HepG2 (cell line): ENCODE measurements around the gene RERE. TPM values are rescaled to one million over a fixed set of nuclear protein-coding genes. Genes with fewer than 3 reads are reported as not detected.

Source experiments
- ATAC-seq: fragments of 200-7000 bp; cut with Tn5 transposase; 3 replicates; pipeline ENCODE4 v1.9.1; 2020; ENCODE audit warnings: mild to moderate bottlenecking, moderate library complexity
- BruUV-seq: library from RNA; stranded (reverse); fragments of 400-500 nt; replicated peaks from 2 replicates; lab custom pipeline; 2021; lab: Mats Ljungman, UMichigan
- CTCF ChIA-PET: fragments of 300-600 bp; formaldehyde crosslinking; extraction: SDS; loops from one replicate; lab custom pipeline; 2021; ENCODE audit warnings: low total read pairs, inconsistent platforms, low intra/inter-chr PET ratio; lab: Yijun Ruan, JAX
- POLR2A ChIA-PET: fragments of 350-600 bp; sonication (Branson Sonifier 250); formaldehyde crosslinking; loops from one replicate; lab custom pipeline; 2020; ENCODE audit warnings: antibody characterized with exemption, inconsistent platforms; lab: Yijun Ruan, JAX
- DNase-seq: peaks from one replicate; pipeline ENCODE4 v3.0.0-alpha.2; 2015; ENCODE audit warnings: low spot score
- FAIRE-seq: peaks from 3 replicates; lab custom pipeline; 2011; peaks lifted over from hg19 to GRCh38; lab: Jason Lieb, UNC
- H2AFZ ChIP-seq: one replicate; pipeline ENCODE4 v1.6.1; 2011; ENCODE audit warnings: low read length, inconsistent platforms
- H3K27ac ChIP-seq: fragments of 300-600 bp; 3 replicates; pipeline ENCODE4 v1.8.0; 2011; ENCODE audit warnings: mixed run types, mild to moderate bottlenecking, mixed read lengths, low read length, inconsistent platforms; ENCODE audit not compliant: insufficient read depth; ENCODE audit errors: extremely low read length
- H3K27me3 ChIP-seq, 2 experiments: fragments of 200-600 bp in 1 of 2; 2 replicates in 1 of 2; 3 replicates in 1 of 2; pipeline versions ENCODE4 v1.6.0 to v1.8.0; 2011; ENCODE audit warnings: low read length in 2 of 2, mild to moderate bottlenecking in 2 of 2, moderate library complexity in 2 of 2, inconsistent platforms in 1 of 2; ENCODE audit not compliant: insufficient read depth in 2 of 2, control insufficient read depth in 1 of 2
- H3K36me3 ChIP-seq, 2 experiments: fragments of 200-600 bp in 1 of 2; replicated peaks in 1 of 2; 2 replicates in 1 of 2; 3 replicates in 1 of 2; pipeline versions ENCODE4 v1.5.1 to v1.8.0; 2011; ENCODE audit warnings: low read length in 2 of 2, inconsistent platforms in 1 of 2; ENCODE audit not compliant: insufficient read depth in 2 of 2, control insufficient read depth in 1 of 2
- H3K4me1 ChIP-seq: 2 replicates; pipeline ENCODE4 v1.5.1; 2012; ENCODE audit warnings: low read length, inconsistent platforms; ENCODE audit not compliant: insufficient read depth
- H3K4me2 ChIP-seq: 2 replicates; pipeline ENCODE4 v1.6.0; 2011; ENCODE audit warnings: low read depth, low read length, inconsistent platforms
- H3K4me3 ChIP-seq, 3 experiments: fragments of 200-600 bp in 1 of 3; sonication (generic), shearing (Covaris generic) in 1 of 3; replicated peaks in 1 of 3; 2 replicates each; pipeline ENCODE4 v1.5.1; 2011 to 2016; ENCODE audit warnings: low read length in 3 of 3, inconsistent platforms in 2 of 3, low read depth in 2 of 3, mild to moderate bottlenecking in 2 of 3, control low read depth in 1 of 3, mixed read lengths in 1 of 3; ENCODE audit not compliant: insufficient read depth in 1 of 3
- H3K79me2 ChIP-seq: one replicate; pipeline ENCODE4 v1.6.1; 2011; ENCODE audit warnings: low read length, inconsistent platforms; ENCODE audit not compliant: insufficient read depth
- H3K9ac ChIP-seq: 2 replicates; pipeline ENCODE4 v1.6.0; 2011; ENCODE audit warnings: mild to moderate bottlenecking, low read depth, low read length, inconsistent platforms; ENCODE audit not compliant: insufficient read depth
- H3K9me3 ChIP-seq: 2 replicates; pipeline ENCODE4 v1.5.1; 2012; ENCODE audit warnings: mild to moderate bottlenecking, low read length
- H4K20me1 ChIP-seq: 2 replicates; pipeline ENCODE4 v1.6.0; 2011; ENCODE audit warnings: inconsistent platforms, mild to moderate bottlenecking, low read length, moderate library complexity; ENCODE audit not compliant: insufficient read depth
- CHCHD3 ChIP-seq: sonication (generic); formaldehyde crosslinking; IDR thresholded peaks from 2 replicates; pipeline ENCODE4 v1.8.0; 2022; ENCODE audit warnings: mild to moderate bottlenecking, missing genetic modification reagents, moderate library complexity
- KDM2A ChIP-seq: sonication (generic); formaldehyde crosslinking; IDR thresholded peaks from 2 replicates; pipeline ENCODE4 v1.4.0; 2020; ENCODE audit warnings: low read depth, missing genetic modification reagents, borderline replicate concordance
- KMT2A ChIP-seq: sonication (generic); formaldehyde crosslinking; IDR thresholded peaks from 2 replicates; pipeline ENCODE4 v1.4.0; 2020; ENCODE audit warnings: missing genetic modification reagents
- MTF1 ChIP-seq: sonication (generic); formaldehyde crosslinking; IDR thresholded peaks from 2 replicates; pipeline ENCODE4 v1.5.0; 2020; ENCODE audit warnings: missing genetic modification reagents
- ZMAT3 ChIP-seq: sonication (generic); formaldehyde crosslinking; conservative IDR thresholded peaks from 2 replicates; pipeline ENCODE4 v1.7.0; 2021; ENCODE audit warnings: missing genetic modification reagents
- ZNF235 ChIP-seq: sonication (generic); formaldehyde crosslinking; IDR thresholded peaks from 2 replicates; pipeline ENCODE4 v1.8.1; 2023; ENCODE audit warnings: mild to moderate bottlenecking, missing genetic modification reagents, borderline replicate concordance
- ZNF546 ChIP-seq: sonication (generic); formaldehyde crosslinking; conservative IDR thresholded peaks from 2 replicates; pipeline ENCODE4 v1.8.1; 2023; ENCODE audit warnings: mild to moderate bottlenecking, missing genetic modification reagents
- ZNF562 ChIP-seq: sonication (generic); formaldehyde crosslinking; IDR thresholded peaks from 2 replicates; pipeline ENCODE4 v1.8.0; 2022; ENCODE audit warnings: missing genetic modification reagents, borderline replicate concordance
- ZNF605 ChIP-seq: sonication (generic); formaldehyde crosslinking; IDR thresholded peaks from 2 replicates; pipeline ENCODE4 v1.8.0; 2022; ENCODE audit warnings: mild to moderate bottlenecking, missing genetic modification reagents
- WGBS: methylation state at CpG from one replicate; pipeline ENCODE4 v1.1.6; 2017; ENCODE audit warnings: low lambda C conversion rate; 5-methylcytosine and 5-hydroxymethylcytosine counted together
- in situ Hi-C: cut with HindIII; loops from 2 replicates; pipeline ENCODE4 v1.10.0; 2017; ENCODE audit warnings: low pct_unique_long_range_greater_than_20kb; ENCODE audit not compliant: extremely low pct_ligation_motif_present
- intact Hi-C: fragments of 100-400 bp; cut with micrococcal nuclease; formaldehyde crosslinking; loops from one replicate; pipeline ENCODE4 v1.10.0; 2022; ENCODE audit not compliant: unreplicated experiment
- polyA plus RNA-seq, 8 experiments: library from polyadenylated mRNA; depleted of rRNA in 3 of 8; stranded (reverse) in 7 of 8; unstranded in 1 of 8; fragments of >200 nt; fragmentation: Illumina TruSeq in 4 of 8; extraction: Trizol in 4 of 8; gene quantifications; 2 replicates each; pipeline versions ENCODE4 v1.2.1 to v1.2.3, GENCODE V29; 2011 to 2016; ENCODE audit warnings: low read depth in 4 of 8, missing spikeins in 1 of 8, mixed read lengths in 1 of 8; ENCODE audit not compliant: insufficient read depth in 1 of 8
- total RNA-seq, 5 experiments: library from RNA; depleted of rRNA; stranded (reverse); fragments of >200 nt; fragmentation: Illumina TruSeq; extraction: Trizol; gene quantifications; 2 replicates each; pipeline ENCODE4 v1.2.3, GENCODE V29; 2016; ENCODE audit warnings: low read depth in 1 of 5
- TF ChIP-seq, protein P1 (sequence below): sonication (generic); formaldehyde crosslinking; IDR thresholded peaks from 2 replicates; pipeline ENCODE4 v1.5.1; 2020; ENCODE audit warnings: mild to moderate bottlenecking, missing genetic modification reagents, borderline replicate concordance
- TF ChIP-seq, protein P2 (sequence below): sonication (generic); formaldehyde crosslinking; IDR thresholded peaks from 2 replicates; pipeline ENCODE4 v1.8.0; 2022; ENCODE audit warnings: mild to moderate bottlenecking, missing genetic modification reagents; ENCODE audit not compliant: insufficient replicate concordance
- TF ChIP-seq, protein P3 (sequence below): sonication (generic); formaldehyde crosslinking; IDR thresholded peaks from 2 replicates; pipeline ENCODE4 v1.5.1; 2020; ENCODE audit warnings: mild to moderate bottlenecking, missing genetic modification reagents

Gene RERE
- total and polyA plus RNA-seq, 2 of the 13 experiments (the other 11 are each of a cell fraction or from before 2014, with no cell fraction given): 18.3 to 21.9 TPM

DNA sequence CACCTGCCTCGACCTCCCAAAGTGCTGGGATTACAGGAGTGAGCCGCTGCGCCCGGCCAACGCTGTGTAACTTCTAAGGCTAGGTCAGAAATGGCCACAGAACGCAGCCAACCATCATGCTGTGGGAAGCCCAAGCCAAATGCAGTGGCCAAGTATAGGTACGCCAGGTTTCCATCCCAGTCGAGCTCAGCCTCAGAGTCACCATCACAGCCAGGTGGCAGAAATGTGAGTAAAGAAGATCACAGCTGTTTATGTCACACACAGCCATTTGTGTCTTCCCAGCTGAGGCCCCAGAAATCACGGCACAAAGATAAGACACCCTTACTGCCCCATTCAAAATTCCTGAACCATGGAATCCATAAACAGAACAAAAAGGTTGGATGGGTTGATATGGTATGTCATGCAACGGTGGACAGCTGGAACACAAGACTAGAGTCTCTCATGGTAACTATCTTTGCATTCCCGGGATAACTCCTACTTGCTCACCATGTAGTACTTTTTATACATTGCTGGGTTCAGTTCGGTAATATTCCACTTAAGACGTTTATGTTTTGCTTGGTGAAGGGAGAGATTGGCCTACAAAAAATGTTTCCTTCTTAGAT, 415.2 kb downstream of the RERE start:
- no peaks in the 10 kb centered on the region for H3K27me3 ChIP-seq
- no TSS peak for BruUV-seq
- POLR2A ChIA-PET: no interaction called here
- H3K79me2 ChIP-seq: peaks cover 22% of the 10 kb centered on the region
- H4K20me1 ChIP-seq: peaks cover 20% of the 10 kb centered on the region
- CTCF ChIA-PET: no interaction called here
- no peaks in the 10 kb centered on the region for H3K9me3 ChIP-seq
- peaks cover 17% of the 10 kb centered on the region for H3K4me1 ChIP-seq
- H3K9ac ChIP-seq: no peak overlapping the region
- DNase-seq (no peak), FAIRE-seq (no peak), ATAC-seq (no peak)
- H3K27ac ChIP-seq: no peak overlapping the region
- WGBS: over 99% methylated on average over 13 of the region's 13 CpGs
- H3K4me3 ChIP-seq: no peak overlapping the region
- intact Hi-C loops: no loop called here
- H3K4me2 ChIP-seq: no peak overlapping the region
- H2AFZ ChIP-seq: no peak overlapping the region
- peaks cover 6 to 39% of the 10 kb centered on the region in 2 experiments; a peak in 4 of 5 replicates for H3K36me3 ChIP-seq
- in situ Hi-C loops: no loop called here
- no peak for TF ChIP-seq KMT2A
- TF ChIP-seq ZMAT3 (CRISPR knock-in tag): no peak
- no peak for TF ChIP-seq ZNF235
- TF ChIP-seq, protein P1, sequence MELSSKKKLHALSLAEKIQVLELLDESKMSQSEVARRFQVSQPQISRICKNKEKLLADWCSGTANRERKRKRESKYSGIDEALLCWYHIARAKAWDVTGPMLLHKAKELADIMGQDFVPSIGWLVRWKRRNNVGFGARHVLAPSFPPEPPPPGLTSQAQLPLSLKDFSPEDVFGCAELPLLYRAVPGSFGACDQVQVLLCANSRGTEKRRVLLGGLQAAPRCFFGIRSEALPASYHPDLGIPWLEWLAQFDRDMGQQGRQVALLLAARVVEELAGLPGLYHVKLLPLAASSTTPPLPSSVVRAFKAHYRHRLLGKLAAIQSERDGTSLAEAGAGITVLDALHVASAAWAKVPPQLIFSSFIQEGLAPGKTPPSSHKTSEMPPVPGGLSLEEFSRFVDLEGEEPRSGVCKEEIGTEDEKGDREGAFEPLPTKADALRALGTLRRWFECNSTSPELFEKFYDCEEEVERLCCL (CRISPR knock-in tag): no peak
- TF ChIP-seq, protein P2, sequence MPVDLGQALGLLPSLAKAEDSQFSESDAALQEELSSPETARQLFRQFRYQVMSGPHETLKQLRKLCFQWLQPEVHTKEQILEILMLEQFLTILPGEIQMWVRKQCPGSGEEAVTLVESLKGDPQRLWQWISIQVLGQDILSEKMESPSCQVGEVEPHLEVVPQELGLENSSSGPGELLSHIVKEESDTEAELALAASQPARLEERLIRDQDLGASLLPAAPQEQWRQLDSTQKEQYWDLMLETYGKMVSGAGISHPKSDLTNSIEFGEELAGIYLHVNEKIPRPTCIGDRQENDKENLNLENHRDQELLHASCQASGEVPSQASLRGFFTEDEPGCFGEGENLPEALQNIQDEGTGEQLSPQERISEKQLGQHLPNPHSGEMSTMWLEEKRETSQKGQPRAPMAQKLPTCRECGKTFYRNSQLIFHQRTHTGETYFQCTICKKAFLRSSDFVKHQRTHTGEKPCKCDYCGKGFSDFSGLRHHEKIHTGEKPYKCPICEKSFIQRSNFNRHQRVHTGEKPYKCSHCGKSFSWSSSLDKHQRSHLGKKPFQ: no peak
- no peak for TF ChIP-seq KDM2A (CRISPR knock-in tag)
- no peak for TF ChIP-seq ZNF546 (CRISPR knock-in tag)
- no peak for TF ChIP-seq CHCHD3
- no peak for TF ChIP-seq ZNF562 (CRISPR knock-in tag)
- no peak for TF ChIP-seq MTF1
- TF ChIP-seq, protein P3, sequence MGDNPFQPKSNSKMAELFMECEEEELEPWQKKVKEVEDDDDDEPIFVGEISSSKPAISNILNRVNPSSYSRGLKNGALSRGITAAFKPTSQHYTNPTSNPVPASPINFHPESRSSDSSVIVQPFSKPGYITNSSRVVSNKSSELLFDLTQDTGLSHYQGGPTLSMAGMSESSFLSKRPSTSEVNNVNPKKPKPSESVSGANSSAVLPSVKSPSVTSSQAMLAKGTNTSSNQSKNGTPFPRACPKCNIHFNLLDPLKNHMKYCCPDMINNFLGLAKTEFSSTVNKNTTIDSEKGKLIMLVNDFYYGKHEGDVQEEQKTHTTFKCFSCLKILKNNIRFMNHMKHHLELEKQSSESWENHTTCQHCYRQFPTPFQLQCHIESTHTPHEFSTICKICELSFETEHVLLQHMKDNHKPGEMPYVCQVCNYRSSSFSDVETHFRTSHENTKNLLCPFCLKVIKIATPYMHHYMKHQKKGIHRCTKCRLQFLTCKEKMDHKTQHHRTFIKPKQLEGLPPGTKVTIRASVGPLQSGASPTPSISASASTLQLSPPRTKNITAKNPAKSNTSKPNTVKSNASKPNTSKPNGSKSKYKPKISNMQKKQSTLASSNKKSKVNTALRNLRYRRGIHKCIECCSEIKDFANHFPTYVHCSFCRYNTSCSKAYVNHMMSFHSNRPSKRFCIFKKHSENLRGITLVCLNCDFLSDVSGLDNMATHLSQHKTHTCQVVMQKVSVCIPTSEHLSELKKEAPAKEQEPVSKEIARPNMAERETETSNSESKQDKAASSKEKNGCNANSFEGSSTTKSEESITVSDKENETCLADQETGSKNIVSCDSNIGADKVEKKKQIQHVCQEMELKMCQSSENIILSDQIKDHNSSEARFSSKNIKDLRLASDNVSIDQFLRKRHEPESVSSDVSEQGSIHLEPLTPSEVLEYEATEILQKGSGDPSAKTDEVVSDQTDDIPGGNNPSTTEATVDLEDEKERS (CRISPR knock-in tag): no peak
- TF ChIP-seq ZNF605 (CRISPR knock-in tag): no peak
